Endodermal cell (in vitro differentiated cells): Measurements from ENCODE around the gene EZH1. TPM values are rescaled to one million over a fixed set of nuclear protein-coding genes. Genes with fewer than 3 reads are reported as not detected.
A peak's percentile ranks its signal among the peaks of the same experiment; 100 is the strongest.

Experiments
- DNase-seq: peaks from one replicate; pipeline ENCODE4 v3.0.0-alpha.2; 2017
- H3K27ac ChIP-seq: 2 replicates; pipeline ENCODE4 v1.5.1; 2013; ENCODE audit warnings: mild to moderate bottlenecking, low read depth, low read length, moderate library complexity
- H3K27me3 ChIP-seq: 2 replicates; pipeline ENCODE4 v1.6.1; 2013; ENCODE audit warnings: mild to moderate bottlenecking, low read length, moderate library complexity; ENCODE audit not compliant: insufficient read depth, control insufficient read depth, poor library complexity, severe bottlenecking
- H3K36me3 ChIP-seq: 2 replicates; pipeline ENCODE4 v1.7.0; 2013; ENCODE audit warnings: mild to moderate bottlenecking, low read length, moderate library complexity; ENCODE audit not compliant: control insufficient read depth, insufficient read depth
- H3K4me1 ChIP-seq: one replicate; pipeline ENCODE4 v1.7.0; 2013; ENCODE audit warnings: low read length; ENCODE audit not compliant: control insufficient read depth, insufficient read depth
- H3K4me3 ChIP-seq: 2 replicates; pipeline ENCODE4 v1.5.1; 2013; ENCODE audit warnings: mild to moderate bottlenecking, low read length, moderate library complexity
- H3K9ac ChIP-seq: 2 replicates; pipeline ENCODE4 v1.6.1; 2013; ENCODE audit warnings: mild to moderate bottlenecking, low read length, moderate library complexity; ENCODE audit not compliant: poor library complexity, severe bottlenecking; ENCODE audit errors: extremely low read depth
- H3K9me3 ChIP-seq: 2 replicates; pipeline ENCODE4 v1.6.1; 2013; ENCODE audit warnings: mild to moderate bottlenecking, low read length, moderate library complexity; ENCODE audit not compliant: control insufficient read depth
- H3K27ac Mint-ChIP-seq: 2 replicates; pipeline ENCODE4 v1.8.0; 2020; ENCODE audit warnings: mixed read lengths
- H3K27me3 Mint-ChIP-seq: 2 replicates; pipeline ENCODE4 v1.8.0; 2021; ENCODE audit warnings: mild to moderate bottlenecking, mixed read lengths; ENCODE audit not compliant: insufficient read depth
- H3K36me3 Mint-ChIP-seq: 2 replicates; pipeline ENCODE4 v1.8.0; 2020; ENCODE audit warnings: low read depth, mixed read lengths
- H3K4me1 Mint-ChIP-seq: 2 replicates; pipeline ENCODE4 v1.8.0; 2020; ENCODE audit warnings: mixed read lengths
- H3K4me3 Mint-ChIP-seq: 2 replicates; pipeline ENCODE4 v1.8.0; 2020; ENCODE audit warnings: mild to moderate bottlenecking, moderate library complexity, mixed read lengths
- H3K9me3 Mint-ChIP-seq: 2 replicates; pipeline ENCODE4 v1.8.0; 2020; ENCODE audit warnings: mild to moderate bottlenecking, mixed read lengths
- WGBS, 2 experiments: methylation state at CpG; one replicate each; pipeline versions ENCODE4 v1.1.5 to v1.1.7; 2013; ENCODE audit warnings: missing lambda C conversion rate in 2 of 2, mixed read lengths in 1 of 2; ENCODE audit not compliant: insufficient coverage in 1 of 2, insufficient read length in 1 of 2; 5-methylcytosine and 5-hydroxymethylcytosine counted together
- total RNA-seq, 2 donors: library from RNA; stranded (reverse); fragmentation: NEBNext Ultra II Directional in 1 of 2; extraction: Animal tissue kit (Norgen Biotek cat#: 25700) in 1 of 2; gene quantifications; 2 replicates in 1 of 2; 3 replicates in 1 of 2; pipeline ENCODE4 v1.2.1, GENCODE V29; 2021
- TF ChIP-seq, protein P1 (sequence below): fragments of 200-600 bp; sonication (generic); conservative IDR thresholded peaks from 2 replicates; pipeline ENCODE4 v1.5.0; 2021; ENCODE audit warnings: antibody characterized with exemption, mild to moderate bottlenecking

The EZH1 gene
- total RNA-seq, 2 donors from 2014 or later, result 26.0 to 27.2 TPM

DNA sequence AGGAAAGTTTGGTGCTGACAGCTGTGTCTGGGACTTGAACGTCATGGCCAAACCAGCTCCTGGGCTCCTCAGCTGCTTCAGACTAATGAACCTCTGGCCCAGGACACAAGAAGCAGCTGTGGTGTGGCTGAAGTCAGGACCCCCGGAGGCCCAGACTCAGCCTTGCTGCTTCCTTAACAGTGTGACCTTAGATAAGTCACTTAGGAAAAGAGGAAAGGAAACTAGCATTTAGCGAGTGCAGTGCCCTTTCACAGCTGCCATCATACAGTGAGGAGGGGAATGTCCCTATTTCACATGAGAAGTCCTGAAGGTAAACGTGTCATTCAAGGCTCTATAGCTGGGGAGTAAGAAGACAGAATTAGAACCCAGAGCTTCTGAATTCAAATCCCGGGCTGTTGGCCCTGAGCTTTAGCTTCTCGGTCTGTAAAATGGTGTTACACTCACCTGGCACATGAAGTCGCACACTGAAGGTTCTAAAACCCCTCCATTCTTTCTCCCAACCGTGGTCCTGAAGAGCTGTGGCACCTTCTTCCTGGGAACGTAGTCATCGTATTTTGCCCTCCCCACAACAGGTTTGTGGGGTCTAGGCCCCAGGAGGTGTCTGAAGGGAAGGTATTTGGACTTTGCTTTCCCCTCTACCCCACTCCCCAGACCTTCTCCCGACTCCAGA is 15.3 kb upstream of the EZH1 start:
- Mint-ChIP-seq H3K27ac (no peak overlapping the region), H3K9me3 (no peaks in the 10 kb centered on the region), H3K27me3 (peaks cover 49% of the 10 kb centered on the region), H3K4me3 (peak overlapping the region; percentile 54), H3K36me3 (no peaks in the 10 kb centered on the region), H3K4me1 (peaks cover 7% of the 10 kb centered on the region)
- no peak for DNase-seq
- TF ChIP-seq, protein P1, sequence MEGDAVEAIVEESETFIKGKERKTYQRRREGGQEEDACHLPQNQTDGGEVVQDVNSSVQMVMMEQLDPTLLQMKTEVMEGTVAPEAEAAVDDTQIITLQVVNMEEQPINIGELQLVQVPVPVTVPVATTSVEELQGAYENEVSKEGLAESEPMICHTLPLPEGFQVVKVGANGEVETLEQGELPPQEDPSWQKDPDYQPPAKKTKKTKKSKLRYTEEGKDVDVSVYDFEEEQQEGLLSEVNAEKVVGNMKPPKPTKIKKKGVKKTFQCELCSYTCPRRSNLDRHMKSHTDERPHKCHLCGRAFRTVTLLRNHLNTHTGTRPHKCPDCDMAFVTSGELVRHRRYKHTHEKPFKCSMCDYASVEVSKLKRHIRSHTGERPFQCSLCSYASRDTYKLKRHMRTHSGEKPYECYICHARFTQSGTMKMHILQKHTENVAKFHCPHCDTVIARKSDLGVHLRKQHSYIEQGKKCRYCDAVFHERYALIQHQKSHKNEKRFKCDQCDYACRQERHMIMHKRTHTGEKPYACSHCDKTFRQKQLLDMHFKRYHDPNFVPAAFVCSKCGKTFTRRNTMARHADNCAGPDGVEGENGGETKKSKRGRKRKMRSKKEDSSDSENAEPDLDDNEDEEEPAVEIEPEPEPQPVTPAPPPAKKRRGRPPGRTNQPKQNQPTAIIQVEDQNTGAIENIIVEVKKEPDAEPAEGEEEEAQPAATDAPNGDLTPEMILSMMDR, result no peak
- H3K27me3 ChIP-seq, result peaks cover 49% of the 10 kb centered on the region
- no peak overlapping the region for H3K27ac ChIP-seq
- H3K36me3 ChIP-seq, result no peaks in the 10 kb centered on the region
- H3K9me3 ChIP-seq, result no peaks in the 10 kb centered on the region
- peak overlapping the region; percentile 58 for H3K4me3 ChIP-seq
- WGBS, 2 experiments, result 69 to 87% methylated on average over 7 to 11 of the region's 11 CpGs
- peaks cover 4% of the 10 kb centered on the region for H3K4me1 ChIP-seq
- no peak overlapping the region for H3K9ac ChIP-seq

DNA sequence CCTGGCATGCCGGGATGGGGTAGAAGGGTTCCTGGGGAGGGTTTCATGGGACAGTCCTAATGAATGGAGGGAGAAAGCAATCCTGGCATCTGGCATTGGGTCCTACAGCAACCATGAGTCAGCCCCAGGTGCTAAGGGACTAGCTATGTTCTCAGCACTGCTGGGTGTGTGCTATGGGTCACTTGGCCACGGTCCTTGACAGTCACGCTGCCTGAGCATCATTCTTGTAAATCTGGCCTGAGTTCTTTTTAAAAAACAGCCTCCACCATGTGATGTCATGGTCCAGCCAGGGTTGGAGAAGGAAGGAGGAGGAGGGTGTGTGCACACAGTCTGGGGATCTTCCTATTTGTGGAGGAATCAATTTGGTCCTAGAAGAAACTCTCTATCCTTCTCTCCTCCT is 9.9 kb upstream of the EZH1 start:
- no peaks in the 10 kb centered on the region for H3K9me3 ChIP-seq
- Mint-ChIP-seq H3K36me3 (no peaks in the 10 kb centered on the region), H3K4me1 (no peaks in the 10 kb centered on the region), H3K27ac (no peak overlapping the region), H3K27me3 (peaks cover 39% of the 10 kb centered on the region), H3K4me3 (no peak overlapping the region), H3K9me3 (no peaks in the 10 kb centered on the region)
- WGBS, 2 experiments, result 79 to 91% methylated on average over 3 of the region's 3 CpGs
- no peak overlapping the region for H3K27ac ChIP-seq
- H3K9ac ChIP-seq, result no peak overlapping the region
- peaks cover under 1% of the 10 kb centered on the region for H3K4me1 ChIP-seq
- no peaks in the 10 kb centered on the region for H3K36me3 ChIP-seq
- no peak for DNase-seq
- no peak overlapping the region for H3K4me3 ChIP-seq
- TF ChIP-seq, protein P1, result no peak
- H3K27me3 ChIP-seq, result peaks cover 37% of the 10 kb centered on the region

DNA sequence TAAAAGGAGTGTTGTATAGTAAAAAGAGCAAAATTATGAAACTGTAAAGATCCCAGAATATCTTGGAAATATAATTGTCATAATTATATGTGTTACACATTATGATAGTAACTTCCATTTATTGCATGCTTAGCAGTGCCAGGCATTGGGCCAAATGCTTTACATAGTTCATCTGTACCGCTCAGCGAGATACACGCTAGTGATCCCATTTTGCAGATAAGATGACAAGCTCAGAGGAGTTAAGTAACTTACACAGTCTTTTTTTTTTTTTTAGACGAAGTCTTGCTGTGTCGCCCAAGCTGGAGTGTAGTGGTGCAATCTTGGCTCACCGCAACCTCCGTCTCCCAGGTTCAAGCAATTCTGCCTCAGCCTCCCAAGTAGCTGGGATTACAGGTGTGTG is 6.8 kb upstream of the EZH1 start:
- WGBS, 2 experiments, result 92 to 93% methylated on average over 5 to 7 of the region's 7 CpGs
- Histone ChIP-seq H3K27ac (no peak overlapping the region), H3K9ac (no peak overlapping the region), H3K27me3 (peaks cover 27% of the 10 kb centered on the region), H3K4me3 (no peak overlapping the region), H3K9me3 (no peaks in the 10 kb centered on the region), H3K4me1 (peaks cover 8% of the 10 kb centered on the region), H3K36me3 (no peaks in the 10 kb centered on the region)
- Mint-ChIP-seq H3K36me3 (no peaks in the 10 kb centered on the region), H3K27ac (no peak overlapping the region), H3K4me1 (peaks cover 6% of the 10 kb centered on the region), H3K4me3 (no peak overlapping the region), H3K27me3 (peaks cover 31% of the 10 kb centered on the region), H3K9me3 (no peaks in the 10 kb centered on the region)
- TF ChIP-seq, protein P1, result no peak
- DNase-seq, result no peak
